ENCODE measurements around the gene PREPL. TPM values are rescaled to one million over a fixed set of nuclear protein-coding genes. Genes with fewer than 3 reads are reported as not detected.

PREPL gene
- polyA plus RNA-seq, 1 donor (not counting 4 experiments of a cell fraction or from before 2014, with no cell fraction given), result 36.4 TPM

DNA sequence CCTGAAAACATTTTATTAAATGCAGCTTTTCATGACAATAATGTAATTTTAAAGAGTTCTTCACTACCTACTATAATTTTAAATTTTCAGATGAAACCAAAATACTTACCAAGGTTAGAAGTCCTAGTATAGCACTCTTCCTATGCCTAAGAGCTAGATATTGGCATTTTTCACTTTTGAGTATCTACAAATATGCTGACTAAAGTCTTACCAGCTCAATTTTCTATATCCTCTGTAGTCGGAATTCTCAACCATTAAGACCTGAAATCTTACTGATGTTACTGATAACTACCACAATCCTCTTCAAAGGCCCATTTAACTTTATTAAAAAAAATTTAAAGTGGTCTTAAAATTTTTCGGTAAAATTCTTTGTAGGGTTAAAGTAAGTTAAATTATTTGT, 32.0 kb downstream of the PREPL start:
- Histone ChIP-seq H3K4me1 (ENCODE audit: control insufficient read depth, extremely low read depth, insufficient read depth, low read length) (no peaks in the 10 kb centered on the region), H3K27ac (ENCODE audit: control insufficient read depth, insufficient read depth, low read length) (no peak overlapping the region), H3K4me2 (ENCODE audit: control insufficient read depth, extremely low read depth, insufficient read depth, low read depth, low read length) (no peak overlapping the region), H3K36me3 (ENCODE audit: control insufficient read depth in 2 of 2, extremely low read depth in 1 of 2, insufficient read depth in 2 of 2, low read length in 2 of 2) (peaks cover 7 to 11% of the 10 kb centered on the region in 2 experiments), H4K20me1 (ENCODE audit: control insufficient read depth, extremely low read depth, insufficient read depth, low read length) (peaks cover 3% of the 10 kb centered on the region), H2AFZ (ENCODE audit: control insufficient read depth, low read length) (no peak overlapping the region), H3K9me1 (ENCODE audit: control insufficient read depth, extremely low read depth, insufficient read depth, low read length) (no peaks in the 10 kb centered on the region), H3K9me3 (ENCODE audit: control insufficient read depth, low read depth, low read length) (no peaks in the 10 kb centered on the region), H3K9ac (ENCODE audit: control insufficient read depth, extremely low read depth, insufficient read depth, low read length) (no peak overlapping the region), H3K79me2 (ENCODE audit: control insufficient read depth, insufficient read depth, low read length) (no peaks in the 10 kb centered on the region), H3K4me3 (ENCODE audit: control insufficient read depth in 2 of 3, extremely low read depth in 1 of 3, insufficient read depth in 2 of 3, low read depth in 1 of 3, low read length in 3 of 3) (no peak overlapping the region), H3K27me3 (ENCODE audit: control insufficient read depth, extremely low read depth, insufficient read depth, low read length) (no peaks in the 10 kb centered on the region)
- no peak for FAIRE-seq
- dilution Hi-C loops (cut with MboI; ENCODE audit: extremely low pct_ligation_motif_present, low sequenced_read_pairs), result no loop called here
- TF ChIP-seq EZH2 (IDR thresholded peaks at IDR 0.05; ENCODE audit: low read length), result no peak
- TF ChIP-seq, protein P1, sequence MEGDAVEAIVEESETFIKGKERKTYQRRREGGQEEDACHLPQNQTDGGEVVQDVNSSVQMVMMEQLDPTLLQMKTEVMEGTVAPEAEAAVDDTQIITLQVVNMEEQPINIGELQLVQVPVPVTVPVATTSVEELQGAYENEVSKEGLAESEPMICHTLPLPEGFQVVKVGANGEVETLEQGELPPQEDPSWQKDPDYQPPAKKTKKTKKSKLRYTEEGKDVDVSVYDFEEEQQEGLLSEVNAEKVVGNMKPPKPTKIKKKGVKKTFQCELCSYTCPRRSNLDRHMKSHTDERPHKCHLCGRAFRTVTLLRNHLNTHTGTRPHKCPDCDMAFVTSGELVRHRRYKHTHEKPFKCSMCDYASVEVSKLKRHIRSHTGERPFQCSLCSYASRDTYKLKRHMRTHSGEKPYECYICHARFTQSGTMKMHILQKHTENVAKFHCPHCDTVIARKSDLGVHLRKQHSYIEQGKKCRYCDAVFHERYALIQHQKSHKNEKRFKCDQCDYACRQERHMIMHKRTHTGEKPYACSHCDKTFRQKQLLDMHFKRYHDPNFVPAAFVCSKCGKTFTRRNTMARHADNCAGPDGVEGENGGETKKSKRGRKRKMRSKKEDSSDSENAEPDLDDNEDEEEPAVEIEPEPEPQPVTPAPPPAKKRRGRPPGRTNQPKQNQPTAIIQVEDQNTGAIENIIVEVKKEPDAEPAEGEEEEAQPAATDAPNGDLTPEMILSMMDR (optimal IDR thresholded peaks at IDR 0.05 in 1 of 3, IDR thresholded peaks at IDR 0.05 in 1 of 3, conservative IDR thresholded peaks at IDR 0.05 in 1 of 3; ENCODE audit: extremely low read depth in 1 of 3, insufficient read depth in 2 of 3, low read length in 3 of 3), result no peak
- no peak for DNase-seq (ENCODE audit: low read depth, low spot score)

DNA sequence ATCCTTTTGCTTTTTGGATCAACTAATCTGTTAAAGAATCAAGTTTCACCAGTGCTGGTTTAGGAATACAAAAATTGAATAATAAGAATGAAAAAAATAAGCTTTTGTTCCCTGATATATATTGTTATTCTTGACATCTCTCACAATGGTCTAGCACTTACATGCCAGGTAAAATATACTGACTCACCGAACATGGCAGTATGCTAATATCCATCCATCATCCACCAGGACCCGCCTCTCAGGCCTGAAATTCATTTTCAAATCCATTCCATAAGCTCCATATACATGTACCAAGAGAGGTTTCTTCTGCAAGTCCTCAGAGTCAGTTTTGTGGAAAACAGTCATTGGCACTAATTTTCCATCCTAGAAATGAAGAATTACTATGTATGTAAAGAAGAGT, 32.5 kb downstream of the PREPL start:
- H3K4me2 ChIP-seq (ENCODE audit: control insufficient read depth, extremely low read depth, insufficient read depth, low read depth, low read length), result no peak overlapping the region
- H3K9me3 ChIP-seq (ENCODE audit: control insufficient read depth, low read depth, low read length), result no peaks in the 10 kb centered on the region
- no peaks in the 10 kb centered on the region for H3K4me1 ChIP-seq (ENCODE audit: control insufficient read depth, extremely low read depth, insufficient read depth, low read length)
- FAIRE-seq (no peak), DNase-seq (ENCODE audit: low read depth, low spot score) (no peak)
- no peak overlapping the region for H3K27ac ChIP-seq (ENCODE audit: control insufficient read depth, insufficient read depth, low read length)
- no peaks in the 10 kb centered on the region for H3K27me3 ChIP-seq (ENCODE audit: control insufficient read depth, extremely low read depth, insufficient read depth, low read length)
- TF ChIP-seq, protein P1 (optimal IDR thresholded peaks at IDR 0.05 in 1 of 3, IDR thresholded peaks at IDR 0.05 in 1 of 3, conservative IDR thresholded peaks at IDR 0.05 in 1 of 3; ENCODE audit: extremely low read depth in 1 of 3, insufficient read depth in 2 of 3, low read length in 3 of 3), result no peak
- TF ChIP-seq EZH2 (IDR thresholded peaks at IDR 0.05; ENCODE audit: low read length), result no peak
- H3K9ac ChIP-seq (ENCODE audit: control insufficient read depth, extremely low read depth, insufficient read depth, low read length), result no peak overlapping the region
- H4K20me1 ChIP-seq (ENCODE audit: control insufficient read depth, extremely low read depth, insufficient read depth, low read length), result peaks cover 3% of the 10 kb centered on the region
- no peaks in the 10 kb centered on the region for H3K9me1 ChIP-seq (ENCODE audit: control insufficient read depth, extremely low read depth, insufficient read depth, low read length)
- no peaks in the 10 kb centered on the region for H3K79me2 ChIP-seq (ENCODE audit: control insufficient read depth, insufficient read depth, low read length)
- no peak overlapping the region for H3K4me3 ChIP-seq (ENCODE audit: control insufficient read depth in 2 of 3, extremely low read depth in 1 of 3, insufficient read depth in 2 of 3, low read depth in 1 of 3, low read length in 3 of 3)
- peaks cover 7 to 12% of the 10 kb centered on the region in 2 experiments for H3K36me3 ChIP-seq (ENCODE audit: control insufficient read depth in 2 of 2, extremely low read depth in 1 of 2, insufficient read depth in 2 of 2, low read length in 2 of 2)
- dilution Hi-C loops (cut with MboI; ENCODE audit: extremely low pct_ligation_motif_present, low sequenced_read_pairs), result no loop called here
- H2AFZ ChIP-seq (ENCODE audit: control insufficient read depth, low read length), result no peak overlapping the region

All from keratinocyte (primary cell).